ENCODE data around the gene LMNTD2.
A peak's percentile ranks its signal among the peaks of the same experiment; 100 is the strongest.

Gene LMNTD2

GRCh38 chr11:569158-569885 lies 8.8 kb upstream of the LMNTD2 start:
- H3K4me3 ChIP-seq (ENCODE audit: low read depth, low read length): peak overlapping the region; percentile 58
- DNase-seq (ENCODE audit: low read depth): no peak

DNA sequence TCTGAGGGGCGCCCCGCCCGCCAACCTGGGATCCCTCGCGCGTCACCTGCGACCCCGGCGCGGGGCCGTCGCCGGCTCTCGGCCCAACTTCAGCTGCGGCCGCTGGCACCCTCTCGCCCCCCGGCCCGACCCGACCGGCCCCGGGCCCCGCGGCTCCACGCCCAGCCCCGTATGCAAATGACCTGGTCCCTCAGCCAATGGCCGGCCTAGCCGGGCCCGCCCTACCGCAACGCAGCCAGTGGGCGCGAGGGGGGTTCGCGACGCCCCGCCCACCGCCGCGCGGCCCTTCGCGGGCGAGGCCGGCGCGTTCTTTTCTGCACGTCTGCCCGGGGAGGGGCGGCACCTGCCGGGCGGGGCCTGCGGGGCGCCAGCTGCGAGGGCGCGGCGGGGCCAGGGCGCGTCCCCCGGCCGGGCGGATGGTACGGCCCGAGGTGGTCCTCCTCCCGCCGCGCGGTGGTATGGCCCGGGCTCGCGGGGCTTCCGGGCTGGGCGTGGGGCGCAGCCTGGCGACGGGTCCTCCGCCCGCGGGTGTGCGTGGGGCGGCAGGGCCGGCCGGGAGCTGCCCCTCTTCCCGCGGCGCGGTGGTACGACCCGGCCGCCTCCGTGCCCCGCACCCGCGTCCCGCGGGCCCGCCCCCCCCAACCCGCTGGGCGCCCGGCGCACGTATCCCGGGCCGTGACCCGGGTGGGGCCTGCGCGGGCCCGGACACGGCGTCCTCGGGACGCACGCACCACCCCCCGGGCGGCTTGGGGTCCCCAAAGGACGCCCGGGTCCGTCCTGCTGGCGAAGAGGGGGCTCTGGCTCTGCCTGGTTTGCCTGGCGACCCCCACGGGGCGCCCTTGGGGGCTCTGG lies 8.0 kb upstream of the LMNTD2 start:
- peak; percentile 81 for DNase-seq (ENCODE audit: low read depth)

DNA sequence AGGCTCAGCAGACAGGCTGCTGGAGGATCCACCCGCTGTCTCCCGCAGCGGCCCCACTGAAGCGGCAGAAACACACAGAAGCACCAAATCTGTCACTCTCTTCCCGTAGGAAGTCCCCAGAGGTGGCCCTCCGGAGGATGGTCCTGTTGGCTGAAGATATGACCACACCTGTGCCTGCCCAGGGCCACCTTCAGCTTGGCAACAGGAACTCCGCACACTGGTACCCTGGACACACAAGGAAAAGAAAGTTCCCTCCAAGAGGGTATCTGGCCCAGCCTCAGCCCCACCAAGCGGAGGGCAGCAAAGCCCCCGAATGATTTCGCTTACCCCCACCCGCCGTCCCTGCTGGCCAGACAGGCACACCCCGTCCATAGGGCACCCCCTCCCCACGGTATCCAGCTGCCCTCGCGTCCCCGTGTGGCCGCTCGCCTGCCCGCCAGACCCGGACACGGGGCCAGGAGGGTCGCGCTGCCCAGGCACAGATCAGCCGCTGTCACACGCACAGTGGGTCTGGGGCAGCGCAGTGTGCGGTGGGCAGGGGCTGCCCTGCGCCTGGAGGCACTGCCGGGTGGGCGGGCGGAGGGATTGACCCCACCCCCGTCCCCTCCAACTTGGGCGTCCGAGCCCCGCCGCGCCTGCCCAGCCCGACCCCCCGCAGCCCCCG lies 7.2 kb upstream of the LMNTD2 start:
- DNase-seq (ENCODE audit: low read depth): no peak
- H3K4me3 ChIP-seq (ENCODE audit: low read depth, low read length): peak overlapping the region; percentile 76

More for the DNA sequence above, 8.0 kb upstream of the LMNTD2 start:
- peak overlapping the region; percentile 76 for H3K4me3 ChIP-seq (ENCODE audit: low read depth, low read length)

DNA sequence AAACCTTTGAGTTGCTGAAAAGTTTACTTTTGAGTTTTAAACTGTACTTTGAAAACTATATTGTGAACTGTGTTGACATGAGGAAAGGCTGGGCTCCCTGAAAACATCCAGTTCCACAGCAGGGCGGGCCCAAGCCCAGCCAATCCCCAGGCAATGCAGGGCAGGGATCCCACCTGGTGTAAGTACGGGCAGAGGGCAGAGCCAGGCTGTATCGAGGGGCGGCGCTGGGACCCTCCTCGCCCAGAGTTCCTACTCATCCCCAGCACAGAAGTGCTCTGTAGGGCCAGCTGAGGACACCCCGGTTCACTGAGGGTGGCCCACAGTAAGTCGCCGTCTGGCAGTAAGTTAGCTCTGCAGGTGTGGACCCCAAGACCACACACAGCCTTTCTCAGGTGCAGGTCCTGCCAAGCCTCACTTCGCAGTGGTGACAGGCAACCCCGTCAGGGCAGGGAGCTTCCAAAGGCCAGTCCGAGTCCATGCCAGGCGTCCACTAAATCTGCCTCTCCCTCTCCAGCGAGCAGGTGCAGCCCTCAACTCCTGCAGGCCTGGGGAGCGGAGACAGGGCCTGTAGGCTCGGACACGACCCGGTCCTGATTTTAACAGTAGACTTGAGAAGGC lies 6.6 kb upstream of the LMNTD2 start:
- DNase-seq (ENCODE audit: low read depth): no peak
- peak overlapping the region; percentile 76 for H3K4me3 ChIP-seq (ENCODE audit: low read depth, low read length)

DNA sequence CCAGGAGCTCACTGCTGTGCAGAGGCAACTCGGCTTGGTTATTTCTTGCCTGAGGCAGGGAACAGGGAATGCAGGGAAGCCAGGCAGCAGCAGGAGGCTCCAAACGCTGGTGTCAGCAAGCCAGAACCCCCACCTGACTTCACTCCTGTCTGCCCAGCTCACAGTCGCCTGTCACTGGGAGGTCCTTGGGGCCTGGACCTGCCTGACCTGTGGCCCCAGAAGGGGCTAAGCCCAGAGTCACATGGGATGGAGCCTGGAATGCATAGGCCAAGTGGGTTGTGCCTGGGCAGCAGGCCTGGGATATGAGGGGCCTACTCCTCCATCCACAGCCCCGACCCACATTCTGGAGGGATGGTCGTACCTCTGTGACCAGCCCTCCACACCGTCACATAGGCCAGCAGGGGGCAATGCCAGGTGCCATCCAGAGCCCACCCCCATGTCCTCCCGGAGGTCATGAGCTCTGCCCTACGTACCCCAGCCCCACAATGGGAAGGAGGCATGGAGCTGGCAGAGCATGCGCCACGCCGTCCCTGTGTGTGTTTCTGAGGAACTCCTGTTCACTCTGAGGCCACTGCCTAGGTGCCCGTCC lies 5.5 kb upstream of the LMNTD2 start:
- DNase-seq (ENCODE audit: low read depth): no peak
- H3K4me3 ChIP-seq (ENCODE audit: low read depth, low read length): no peak overlapping the region

DNA sequence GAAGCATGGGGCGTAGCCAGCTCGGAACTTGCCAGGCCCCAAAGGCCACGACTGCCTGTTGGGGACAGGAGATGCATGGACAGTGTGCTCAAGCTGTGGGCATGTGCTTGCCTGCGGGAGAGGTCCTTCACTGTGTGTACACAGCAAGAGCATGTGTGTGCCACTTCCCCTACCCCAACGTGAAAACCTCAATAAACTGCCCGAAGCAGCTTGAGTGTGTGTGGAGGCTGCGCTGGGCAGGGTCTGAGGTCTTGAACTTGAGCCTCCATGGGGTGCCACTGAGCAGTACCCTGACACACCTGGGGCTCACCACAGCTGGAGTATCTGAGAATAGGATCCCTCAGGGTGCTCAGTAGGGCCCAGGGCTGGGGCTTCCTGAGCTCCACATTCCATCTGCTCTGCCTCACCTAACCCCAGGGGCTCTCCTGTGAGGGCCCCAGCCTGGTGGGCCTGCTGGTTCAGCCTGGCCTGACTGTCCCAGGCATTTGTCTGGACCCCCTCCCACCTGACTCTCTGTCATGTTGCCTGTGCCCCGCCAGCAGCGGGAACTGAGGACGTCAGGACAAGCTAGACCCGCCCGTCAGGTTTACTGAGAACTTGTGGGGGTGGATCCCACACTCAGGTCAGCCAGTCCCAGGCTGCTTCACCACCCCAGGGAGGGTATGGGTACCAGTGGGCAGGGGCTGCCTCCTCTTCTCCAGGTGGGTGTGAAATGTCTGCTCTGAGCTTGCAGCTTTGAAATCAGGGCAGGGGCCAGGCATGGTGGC lies 3.5 kb upstream of the LMNTD2 start:
- DNase-seq (ENCODE audit: low read depth): no peak
- H3K4me3 ChIP-seq (ENCODE audit: low read depth, low read length): no peak overlapping the region

GRCh38 chr11:563066-563811 lies 2.7 kb upstream of the LMNTD2 start:
- no peak overlapping the region for H3K4me3 ChIP-seq (ENCODE audit: low read depth, low read length)
- DNase-seq (ENCODE audit: low read depth): no peak

- no peak overlapping the region for H3K4me3 ChIP-seq (ENCODE audit: low read depth, low read length)
- DNase-seq (ENCODE audit: low read depth): no peak
These were observed 1.6 kb upstream of the LMNTD2 start for GRCh38 chr11:562046-562645.

DNA sequence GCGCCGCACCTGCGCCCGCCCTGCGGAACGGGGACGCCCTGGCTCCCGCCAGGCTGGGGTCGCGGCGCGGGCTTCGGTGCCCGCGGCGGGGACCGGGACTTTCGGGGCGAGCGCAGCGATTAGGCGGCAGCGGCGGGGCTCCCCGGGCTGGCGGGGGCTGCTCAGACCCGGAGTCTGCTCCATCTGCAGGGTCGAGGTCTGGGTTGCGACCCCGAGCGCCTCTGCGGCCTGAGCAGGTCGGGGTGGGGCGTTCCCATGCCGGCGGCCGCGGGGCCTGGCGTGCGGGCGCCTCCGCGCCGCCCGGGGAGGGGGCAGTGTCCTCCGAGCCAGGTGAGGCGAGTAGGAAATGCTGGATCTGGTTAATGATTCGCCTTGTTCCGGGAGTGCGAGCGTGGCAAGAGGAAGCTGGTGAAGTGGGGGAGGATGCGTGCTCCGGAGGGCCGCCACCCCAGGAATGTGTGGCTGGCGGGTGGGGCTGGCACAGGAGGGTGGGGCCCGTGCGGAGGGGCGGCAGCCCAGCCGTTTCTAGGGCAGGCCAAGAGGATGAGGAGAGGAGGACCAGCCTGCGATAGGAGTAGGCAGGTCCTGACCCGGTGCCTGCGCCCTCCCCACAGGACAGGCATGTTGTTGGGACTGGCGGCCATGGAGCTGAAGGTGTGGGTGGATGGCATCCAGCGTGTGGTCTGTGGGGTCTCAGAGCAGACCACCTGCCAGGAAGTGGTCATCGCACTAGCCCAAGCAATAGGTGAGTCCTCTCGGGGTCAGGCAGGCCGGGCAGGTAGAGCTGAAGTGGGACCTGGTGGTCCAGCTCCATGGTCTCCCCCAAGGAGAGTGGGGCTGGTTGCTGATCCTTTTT lies 838 bp upstream of the LMNTD2 start:
- peak overlapping the region; percentile 56 for H3K4me3 ChIP-seq (ENCODE audit: low read depth, low read length)
- DNase-seq (ENCODE audit: low read depth): no peak

GRCh38 chr11:559712-560304 lies 730 bp downstream of the LMNTD2 start:
- no peak for DNase-seq (ENCODE audit: low read depth)
- peak overlapping the region; percentile 60 for H3K4me3 ChIP-seq (ENCODE audit: low read depth, low read length)

DNA sequence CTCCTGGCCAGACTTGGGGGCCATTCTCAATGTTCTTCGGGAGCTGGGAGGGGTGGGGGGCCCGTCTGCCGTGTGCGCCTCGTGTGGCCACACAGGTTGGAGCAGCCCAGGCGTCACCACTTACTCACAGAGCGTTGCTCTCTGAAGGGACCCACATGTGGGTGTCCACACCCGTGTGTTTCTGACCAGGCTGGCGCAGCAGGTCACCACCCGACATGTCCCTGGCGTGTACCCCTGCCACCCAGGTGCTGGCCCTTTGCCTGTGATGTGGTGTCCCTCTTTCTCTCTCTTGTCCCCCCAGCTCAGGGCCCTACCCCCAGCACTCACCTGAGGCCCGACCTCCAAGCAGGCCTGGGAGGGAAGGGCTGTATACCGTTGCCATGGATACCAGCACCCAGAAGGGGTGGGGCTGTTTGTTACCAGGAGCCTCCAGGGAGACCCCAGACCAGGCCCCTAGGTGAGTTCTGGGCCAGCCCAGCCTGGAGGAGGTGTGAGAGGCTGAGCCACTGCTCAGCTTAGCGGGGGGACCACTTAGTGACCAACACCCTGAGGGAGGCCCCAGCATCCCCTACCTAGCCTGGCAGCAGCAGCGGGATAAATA lies 1.4 kb downstream of the LMNTD2 start:
- no peak overlapping the region for H3K4me3 ChIP-seq (ENCODE audit: low read depth, low read length)
- no peak for DNase-seq (ENCODE audit: low read depth)

DNA sequence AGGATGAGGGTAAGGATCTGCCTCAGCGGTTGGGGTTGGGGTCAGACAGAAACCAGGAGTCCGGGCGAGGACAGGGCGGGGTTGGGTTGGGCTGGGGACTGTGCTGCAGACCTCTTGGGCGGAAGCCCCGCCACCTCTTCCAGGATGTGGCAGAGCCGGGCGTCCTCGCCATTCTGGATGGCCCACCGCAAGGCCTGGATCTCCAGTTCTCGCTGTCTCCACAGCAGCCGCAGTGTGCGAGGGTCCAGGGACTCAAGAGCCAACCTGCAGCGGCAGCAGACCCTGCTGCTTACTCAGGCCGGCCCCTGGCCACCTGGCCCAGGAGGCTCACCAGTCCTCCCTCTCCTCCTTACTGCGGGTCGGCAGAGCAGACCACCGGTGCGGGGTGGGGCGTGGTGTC lies 2.0 kb downstream of the LMNTD2 start:
- no peak overlapping the region for H3K4me3 ChIP-seq (ENCODE audit: low read depth, low read length)
- DNase-seq (ENCODE audit: low read depth): no peak

DNA sequence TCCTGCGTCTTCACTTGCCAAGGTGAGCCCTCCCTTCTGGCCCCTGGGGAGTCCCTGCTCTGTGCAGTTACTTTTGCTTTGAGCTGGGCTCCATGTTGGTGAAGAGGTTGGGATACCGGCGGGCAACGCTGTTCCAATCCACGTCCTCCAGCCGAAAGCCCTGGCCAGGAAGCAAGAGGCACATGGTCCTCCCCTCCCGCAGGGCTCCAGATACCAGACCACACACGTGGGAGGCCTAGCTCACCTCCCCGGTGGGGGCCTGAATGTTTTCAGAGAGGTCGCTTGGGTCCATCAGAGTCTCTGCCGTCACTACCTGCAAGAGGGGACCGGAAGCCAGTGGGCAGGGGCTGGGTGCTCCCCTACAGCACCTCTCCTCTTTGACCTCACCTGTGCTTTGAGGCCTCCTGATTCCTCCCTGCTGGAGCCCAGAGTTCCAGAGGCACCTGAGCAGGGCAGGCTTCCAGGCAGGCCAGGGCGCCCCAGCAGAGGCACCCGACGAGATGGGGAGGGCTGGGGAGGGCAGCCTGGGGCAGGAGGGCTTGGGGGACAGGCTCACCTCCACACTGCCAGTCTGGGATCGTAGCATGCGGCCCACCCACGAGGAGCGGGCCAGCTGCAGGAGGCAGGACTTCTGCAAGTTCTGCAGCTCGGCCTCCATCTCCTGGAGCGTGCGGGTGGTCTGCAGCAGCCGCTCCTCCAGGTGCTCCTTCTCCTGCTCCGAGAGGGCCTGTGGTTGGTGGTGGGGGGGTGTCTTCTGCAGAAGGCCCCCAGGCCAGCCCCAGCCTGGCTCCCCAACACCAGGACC lies 3.0 kb downstream of the LMNTD2 start:
- no peak for DNase-seq (ENCODE audit: low read depth)
- H3K4me3 ChIP-seq (ENCODE audit: low read depth, low read length): no peak overlapping the region

DNA sequence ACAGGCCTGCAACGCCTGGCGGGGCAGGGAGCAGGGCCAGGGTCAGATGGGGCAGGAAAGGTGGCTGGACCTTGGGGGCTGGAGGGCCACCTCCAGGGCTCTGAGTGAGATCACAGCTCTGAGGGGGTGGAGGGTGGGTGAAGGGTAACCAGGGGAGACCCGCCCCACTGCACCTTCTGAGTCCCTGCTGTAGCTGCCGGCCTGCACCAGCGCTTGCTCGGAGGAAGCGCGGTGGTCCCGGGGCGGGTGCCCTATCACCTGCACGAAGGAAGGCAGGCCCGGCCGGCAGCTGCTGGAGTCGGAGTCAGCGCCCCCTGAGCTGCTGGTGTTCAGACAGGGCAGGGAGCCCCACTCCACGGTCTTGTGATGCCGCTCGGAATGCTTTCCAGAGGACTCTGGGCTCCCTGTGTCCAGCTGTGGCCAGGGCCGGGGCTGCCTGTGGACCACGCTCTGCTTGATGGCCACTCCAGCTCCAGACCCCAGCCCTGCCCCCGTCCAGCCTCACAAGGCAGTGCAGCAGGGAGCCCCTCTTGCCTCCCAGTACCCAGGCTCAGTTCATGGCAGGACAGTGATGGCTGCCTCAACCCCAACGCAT lies 3.8 kb downstream of the LMNTD2 start:
- H3K4me3 ChIP-seq (ENCODE audit: low read depth, low read length): no peak overlapping the region
- no peak for DNase-seq (ENCODE audit: low read depth)
